ENCODE measurements around the gene MARCKSL1. TPM values are rescaled to one million over a fixed set of nuclear protein-coding genes. Genes with fewer than 3 reads are reported as not detected.

The MARCKSL1 gene
- total and polyA plus RNA-seq, 4 donors: 13.0 to 29.5 (median 18.4) TPM

DNA sequence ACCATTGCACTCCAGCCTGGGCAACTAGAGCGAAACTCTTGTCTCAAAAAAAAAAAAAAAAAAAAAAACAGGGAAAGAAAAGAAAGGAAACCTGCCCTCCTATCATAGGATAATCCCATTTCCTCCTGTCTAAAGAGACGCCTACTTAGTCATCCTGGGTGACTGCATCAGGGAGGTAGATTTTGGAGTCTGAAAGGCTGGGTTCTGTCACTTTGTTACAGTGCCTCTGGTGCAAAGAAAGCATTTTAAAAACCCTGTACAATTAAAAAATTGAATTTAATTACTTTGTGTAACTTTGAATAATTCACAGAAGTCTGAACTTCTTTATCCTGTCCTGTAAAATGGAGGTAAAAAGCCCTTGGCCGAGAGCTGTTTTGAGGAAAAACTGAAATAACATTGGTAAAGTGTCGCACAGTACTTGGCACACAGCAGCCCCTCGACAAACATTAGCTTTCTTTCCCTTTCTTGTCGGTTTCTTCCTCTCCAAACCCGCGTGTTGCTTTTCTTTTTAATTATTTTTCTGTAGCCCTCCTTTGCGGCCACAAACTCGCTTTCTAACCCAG lies 44.8 kb downstream of the MARCKSL1 start:
- peak overlapping the region; percentile 22 to 70 for H3K9ac ChIP-seq (ENCODE audit: low read depth in 1 of 2, low read length in 2 of 2)
- H3K9me3 ChIP-seq (ENCODE audit: control insufficient read depth in 4 of 4, low read length in 3 of 4): no peaks in the 10 kb centered on the region
- no peak for TF ChIP-seq RAD21 (IDR thresholded peaks at IDR 0.05)
- TF ChIP-seq YY1 (IDR thresholded peaks at IDR 0.05): no peak
- TF ChIP-seq HNF4A (conservative IDR thresholded peaks at IDR 0.05): no peak
- no peak for TF ChIP-seq RXRA (IDR thresholded peaks at IDR 0.05)
- TF ChIP-seq GABPA (IDR thresholded peaks at IDR 0.05 in 1 of 2, conservative IDR thresholded peaks at IDR 0.05 in 1 of 2): no peak
- no peak for TF ChIP-seq HNF4G (IDR thresholded peaks at IDR 0.05)
- TF ChIP-seq EGR1 (IDR thresholded peaks at IDR 0.05; ENCODE audit: low read depth in 2 of 2): no peak
- TF ChIP-seq, protein P1, sequence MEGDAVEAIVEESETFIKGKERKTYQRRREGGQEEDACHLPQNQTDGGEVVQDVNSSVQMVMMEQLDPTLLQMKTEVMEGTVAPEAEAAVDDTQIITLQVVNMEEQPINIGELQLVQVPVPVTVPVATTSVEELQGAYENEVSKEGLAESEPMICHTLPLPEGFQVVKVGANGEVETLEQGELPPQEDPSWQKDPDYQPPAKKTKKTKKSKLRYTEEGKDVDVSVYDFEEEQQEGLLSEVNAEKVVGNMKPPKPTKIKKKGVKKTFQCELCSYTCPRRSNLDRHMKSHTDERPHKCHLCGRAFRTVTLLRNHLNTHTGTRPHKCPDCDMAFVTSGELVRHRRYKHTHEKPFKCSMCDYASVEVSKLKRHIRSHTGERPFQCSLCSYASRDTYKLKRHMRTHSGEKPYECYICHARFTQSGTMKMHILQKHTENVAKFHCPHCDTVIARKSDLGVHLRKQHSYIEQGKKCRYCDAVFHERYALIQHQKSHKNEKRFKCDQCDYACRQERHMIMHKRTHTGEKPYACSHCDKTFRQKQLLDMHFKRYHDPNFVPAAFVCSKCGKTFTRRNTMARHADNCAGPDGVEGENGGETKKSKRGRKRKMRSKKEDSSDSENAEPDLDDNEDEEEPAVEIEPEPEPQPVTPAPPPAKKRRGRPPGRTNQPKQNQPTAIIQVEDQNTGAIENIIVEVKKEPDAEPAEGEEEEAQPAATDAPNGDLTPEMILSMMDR (IDR thresholded peaks at IDR 0.05; ENCODE audit: low read depth, low read length, missing input control): no peak
- TF ChIP-seq, protein P2, sequence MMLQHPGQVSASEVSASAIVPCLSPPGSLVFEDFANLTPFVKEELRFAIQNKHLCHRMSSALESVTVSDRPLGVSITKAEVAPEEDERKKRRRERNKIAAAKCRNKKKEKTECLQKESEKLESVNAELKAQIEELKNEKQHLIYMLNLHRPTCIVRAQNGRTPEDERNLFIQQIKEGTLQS (IDR thresholded peaks at IDR 0.05): no peak
- TF ChIP-seq, protein P3, sequence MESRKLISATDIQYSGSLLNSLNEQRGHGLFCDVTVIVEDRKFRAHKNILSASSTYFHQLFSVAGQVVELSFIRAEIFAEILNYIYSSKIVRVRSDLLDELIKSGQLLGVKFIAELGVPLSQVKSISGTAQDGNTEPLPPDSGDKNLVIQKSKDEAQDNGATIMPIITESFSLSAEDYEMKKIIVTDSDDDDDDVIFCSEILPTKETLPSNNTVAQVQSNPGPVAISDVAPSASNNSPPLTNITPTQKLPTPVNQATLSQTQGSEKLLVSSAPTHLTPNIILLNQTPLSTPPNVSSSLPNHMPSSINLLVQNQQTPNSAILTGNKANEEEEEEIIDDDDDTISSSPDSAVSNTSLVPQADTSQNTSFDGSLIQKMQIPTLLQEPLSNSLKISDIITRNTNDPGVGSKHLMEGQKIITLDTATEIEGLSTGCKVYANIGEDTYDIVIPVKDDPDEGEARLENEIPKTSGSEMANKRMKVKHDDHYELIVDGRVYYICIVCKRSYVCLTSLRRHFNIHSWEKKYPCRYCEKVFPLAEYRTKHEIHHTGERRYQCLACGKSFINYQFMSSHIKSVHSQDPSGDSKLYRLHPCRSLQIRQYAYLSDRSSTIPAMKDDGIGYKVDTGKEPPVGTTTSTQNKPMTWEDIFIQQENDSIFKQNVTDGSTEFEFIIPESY (IDR thresholded peaks at IDR 0.05): no peak
- TF ChIP-seq TAF1 (conservative IDR thresholded peaks at IDR 0.05): no peak
- H3K27me3 ChIP-seq (ENCODE audit: control insufficient read depth in 4 of 4, insufficient read depth in 4 of 4, low read length in 3 of 4): no peaks in the 10 kb centered on the region
- H3K36me3 ChIP-seq (ENCODE audit: control insufficient read depth in 4 of 4, insufficient read depth in 3 of 4, low read depth in 1 of 4, low read length in 3 of 4): no peaks in the 10 kb centered on the region
- H3K4me1 ChIP-seq (ENCODE audit: control insufficient read depth in 4 of 4, insufficient read depth in 4 of 4, low read length in 3 of 4): peaks cover 3 to 14% (median 12%) of the 10 kb centered on the region in 4 donors
- H3K4me3 ChIP-seq (ENCODE audit: low read depth in 1 of 3, low read length in 3 of 3): peak overlapping the region; percentile 46 to 98 (median 83)
- WGBS: 56% methylated on average over 10 of the region's 10 CpGs
- H3K27ac ChIP-seq (ENCODE audit: low read depth in 1 of 2, low read length in 2 of 2): peak overlapping the region; percentile 45 to 92
- DNase-seq (ENCODE audit: low spot score): no peak

DNA sequence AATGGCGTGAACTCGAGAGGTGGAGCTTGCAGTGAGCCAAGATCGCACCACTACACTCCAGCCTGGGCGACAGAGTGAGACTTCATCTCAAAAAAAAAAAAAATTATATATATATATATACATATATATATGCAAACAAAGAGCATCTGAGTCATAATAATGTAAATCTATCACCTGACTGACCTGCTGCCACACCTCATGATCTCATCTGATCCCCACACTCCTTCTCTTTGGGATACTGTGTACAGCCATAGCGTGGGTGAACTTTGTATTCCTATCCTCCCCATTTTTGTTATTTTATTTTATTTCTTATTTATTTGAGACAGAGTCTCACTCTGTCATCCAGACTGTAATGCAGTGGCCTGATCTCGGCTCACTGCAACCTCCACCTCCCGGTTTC lies 46.8 kb downstream of the MARCKSL1 start:
- peaks cover 3 to 14% (median 12%) of the 10 kb centered on the region in 4 donors for H3K4me1 ChIP-seq (ENCODE audit: control insufficient read depth in 4 of 4, insufficient read depth in 4 of 4, low read length in 3 of 4)
- WGBS: 98% methylated on average over 7 of the region's 7 CpGs
- H3K9ac ChIP-seq (ENCODE audit: low read depth in 1 of 2, low read length in 2 of 2): no peak overlapping the region
- no peak overlapping the region for H3K4me3 ChIP-seq (ENCODE audit: low read depth in 1 of 3, low read length in 3 of 3)
- TF ChIP-seq NR2F2 (IDR thresholded peaks at IDR 0.05): no peak
- TF ChIP-seq JUND (IDR thresholded peaks at IDR 0.05): no peak
- no peak for TF ChIP-seq RAD21 (IDR thresholded peaks at IDR 0.05)
- TF ChIP-seq HNF4A (conservative IDR thresholded peaks at IDR 0.05): no peak
- TF ChIP-seq, protein P4, sequence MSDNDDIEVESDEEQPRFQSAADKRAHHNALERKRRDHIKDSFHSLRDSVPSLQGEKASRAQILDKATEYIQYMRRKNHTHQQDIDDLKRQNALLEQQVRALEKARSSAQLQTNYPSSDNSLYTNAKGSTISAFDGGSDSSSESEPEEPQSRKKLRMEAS (IDR thresholded peaks at IDR 0.05): no peak
- no peak for TF ChIP-seq RXRA (IDR thresholded peaks at IDR 0.05)
- TF ChIP-seq, protein P3 (IDR thresholded peaks at IDR 0.05): no peak
- TF ChIP-seq FOXA2 (IDR thresholded peaks at IDR 0.05): no peak
- TF ChIP-seq, protein P5, sequence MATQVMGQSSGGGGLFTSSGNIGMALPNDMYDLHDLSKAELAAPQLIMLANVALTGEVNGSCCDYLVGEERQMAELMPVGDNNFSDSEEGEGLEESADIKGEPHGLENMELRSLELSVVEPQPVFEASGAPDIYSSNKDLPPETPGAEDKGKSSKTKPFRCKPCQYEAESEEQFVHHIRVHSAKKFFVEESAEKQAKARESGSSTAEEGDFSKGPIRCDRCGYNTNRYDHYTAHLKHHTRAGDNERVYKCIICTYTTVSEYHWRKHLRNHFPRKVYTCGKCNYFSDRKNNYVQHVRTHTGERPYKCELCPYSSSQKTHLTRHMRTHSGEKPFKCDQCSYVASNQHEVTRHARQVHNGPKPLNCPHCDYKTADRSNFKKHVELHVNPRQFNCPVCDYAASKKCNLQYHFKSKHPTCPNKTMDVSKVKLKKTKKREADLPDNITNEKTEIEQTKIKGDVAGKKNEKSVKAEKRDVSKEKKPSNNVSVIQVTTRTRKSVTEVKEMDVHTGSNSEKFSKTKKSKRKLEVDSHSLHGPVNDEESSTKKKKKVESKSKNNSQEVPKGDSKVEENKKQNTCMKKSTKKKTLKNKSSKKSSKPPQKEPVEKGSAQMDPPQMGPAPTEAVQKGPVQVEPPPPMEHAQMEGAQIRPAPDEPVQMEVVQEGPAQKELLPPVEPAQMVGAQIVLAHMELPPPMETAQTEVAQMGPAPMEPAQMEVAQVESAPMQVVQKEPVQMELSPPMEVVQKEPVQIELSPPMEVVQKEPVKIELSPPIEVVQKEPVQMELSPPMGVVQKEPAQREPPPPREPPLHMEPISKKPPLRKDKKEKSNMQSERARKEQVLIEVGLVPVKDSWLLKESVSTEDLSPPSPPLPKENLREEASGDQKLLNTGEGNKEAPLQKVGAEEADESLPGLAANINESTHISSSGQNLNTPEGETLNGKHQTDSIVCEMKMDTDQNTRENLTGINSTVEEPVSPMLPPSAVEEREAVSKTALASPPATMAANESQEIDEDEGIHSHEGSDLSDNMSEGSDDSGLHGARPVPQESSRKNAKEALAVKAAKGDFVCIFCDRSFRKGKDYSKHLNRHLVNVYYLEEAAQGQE (IDR thresholded peaks at IDR 0.05): no peak
- H3K27ac ChIP-seq (ENCODE audit: low read depth in 1 of 2, low read length in 2 of 2): no peak overlapping the region
- DNase-seq (ENCODE audit: low spot score): no peak
- no peaks in the 10 kb centered on the region for H3K9me3 ChIP-seq (ENCODE audit: control insufficient read depth in 4 of 4, low read length in 3 of 4)
- no peaks in the 10 kb centered on the region for H3K27me3 ChIP-seq (ENCODE audit: control insufficient read depth in 4 of 4, insufficient read depth in 4 of 4, low read length in 3 of 4)
- no peaks in the 10 kb centered on the region for H3K36me3 ChIP-seq (ENCODE audit: control insufficient read depth in 4 of 4, insufficient read depth in 3 of 4, low read depth in 1 of 4, low read length in 3 of 4)

Measured in liver (tissue), 9 donors.